Adipocyte (in vitro differentiated cells): Measurements from ENCODE around the gene ISLR.

ENCODE experiments used
- DNase-seq: peaks from one replicate; pipeline ENCODE4 v3.0.0-alpha.2; 2015; ENCODE audit warnings: low read depth
- H3K27me3 ChIP-seq: replicated peaks from 2 replicates; pipeline ENCODE4 v1.7.0; 2013; ENCODE audit warnings: mild to moderate bottlenecking, low read length, moderate library complexity; ENCODE audit not compliant: control insufficient read depth, insufficient read depth
- H3K36me3 ChIP-seq: 2 replicates; pipeline ENCODE4 v1.7.0; 2013; ENCODE audit warnings: low read length, mild to moderate bottlenecking, moderate library complexity; ENCODE audit not compliant: control insufficient read depth, insufficient read depth, severe bottlenecking
- H3K4me1 ChIP-seq: 2 replicates; pipeline ENCODE4 v1.7.0; 2013; ENCODE audit warnings: mild to moderate bottlenecking, low read length, moderate library complexity; ENCODE audit not compliant: control insufficient read depth, insufficient read depth
- H3K4me3 ChIP-seq: 2 replicates; pipeline ENCODE4 v1.7.0; 2013; ENCODE audit warnings: mild to moderate bottlenecking, low read length, moderate library complexity
- H3K9ac ChIP-seq: 2 replicates; pipeline ENCODE4 v1.7.0; 2013; ENCODE audit warnings: mild to moderate bottlenecking, low read length, moderate library complexity
- H3K9me3 ChIP-seq: 2 replicates; pipeline ENCODE4 v1.7.0; 2013; ENCODE audit warnings: mild to moderate bottlenecking, low read length, moderate library complexity; ENCODE audit not compliant: control insufficient read depth

The ISLR gene

GRCh38 chr15:74202452-74203401 is 29.2 kb downstream of the ISLR start, which contains the start of gene STRA6:
STRA6 (minus strand) TSS chr15:74202787; CDS start chr15:74202267, 520 bp downstream.
- Histone ChIP-seq H3K36me3 (no peaks in the 10 kb centered on the region), H3K9ac (no peak within 1 kb of the TSS), H3K4me1 (peaks cover 27% of the 10 kb centered on the region), H3K4me3 (no peak within 1 kb of the TSS), H3K9me3 (no peaks in the 10 kb centered on the region), H3K27me3 (peaks cover 4% of the 10 kb centered on the region)
- DNase-seq = peak; percentile 72

- Histone ChIP-seq H3K4me1 (peaks cover 27% of the 10 kb centered on the region), H3K9me3 (no peaks in the 10 kb centered on the region), H3K9ac (no peak overlapping the region), H3K27me3 (peaks cover 6% of the 10 kb centered on the region), H3K36me3 (no peaks in the 10 kb centered on the region), H3K4me3 (no peak overlapping the region)
- DNase-seq = peak; percentile 86
Observed at GRCh38 chr15:74203914-74204431, 30.5 kb downstream of the ISLR start.

GRCh38 chr15:74205582-74205947 is 32.1 kb downstream of the ISLR start:
- Histone ChIP-seq H3K27me3 (peaks cover 6% of the 10 kb centered on the region), H3K4me1 (peaks cover 30% of the 10 kb centered on the region), H3K9me3 (no peaks in the 10 kb centered on the region), H3K36me3 (no peaks in the 10 kb centered on the region), H3K4me3 (no peak overlapping the region), H3K9ac (no peak overlapping the region)
- no peak for DNase-seq

- H3K27me3 ChIP-seq = peaks cover 6% of the 10 kb centered on the region
- H3K9me3 ChIP-seq = no peaks in the 10 kb centered on the region
- no peak overlapping the region for H3K4me3 ChIP-seq
- no peaks in the 10 kb centered on the region for H3K36me3 ChIP-seq
- H3K9ac ChIP-seq = no peak overlapping the region
- H3K4me1 ChIP-seq = peaks cover 19% of the 10 kb centered on the region
- peak; percentile 74 for DNase-seq
Observed at GRCh38 chr15:74206801-74207281, 33.3 kb downstream of the ISLR start.

GRCh38 chr15:74207652-74208440 is 34.3 kb downstream of the ISLR start:
- Histone ChIP-seq H3K4me3 (no peak overlapping the region), H3K4me1 (peaks cover 19% of the 10 kb centered on the region), H3K9me3 (no peaks in the 10 kb centered on the region), H3K9ac (no peak overlapping the region), H3K36me3 (no peaks in the 10 kb centered on the region), H3K27me3 (peaks cover 6% of the 10 kb centered on the region)
- DNase-seq = no peak

- no peak overlapping the region for H3K9ac ChIP-seq
- H3K36me3 ChIP-seq = no peaks in the 10 kb centered on the region
- peaks cover 6% of the 10 kb centered on the region for H3K27me3 ChIP-seq
- H3K9me3 ChIP-seq = no peaks in the 10 kb centered on the region
- peaks cover 19% of the 10 kb centered on the region for H3K4me1 ChIP-seq
- no peak for DNase-seq
- no peak overlapping the region for H3K4me3 ChIP-seq
Observed at GRCh38 chr15:74208496-74208895, 35.0 kb downstream of the ISLR start.

- no peak overlapping the region for H3K4me3 ChIP-seq
- H3K9ac ChIP-seq = no peak overlapping the region
- peaks cover 6% of the 10 kb centered on the region for H3K27me3 ChIP-seq
- peaks cover 14% of the 10 kb centered on the region for H3K4me1 ChIP-seq
- no peaks in the 10 kb centered on the region for H3K36me3 ChIP-seq
- H3K9me3 ChIP-seq = no peaks in the 10 kb centered on the region
- DNase-seq = peak; percentile 48
Observed at GRCh38 chr15:74208901-74209559, 35.5 kb downstream of the ISLR start.

- Histone ChIP-seq H3K36me3 (no peaks in the 10 kb centered on the region), H3K27me3 (peaks cover 6% of the 10 kb centered on the region), H3K4me1 (peaks cover 16% of the 10 kb centered on the region), H3K9ac (no peak overlapping the region), H3K9me3 (no peaks in the 10 kb centered on the region), H3K4me3 (no peak overlapping the region)
- DNase-seq = no peak
Observed at GRCh38 chr15:74209560-74209958, 36.0 kb downstream of the ISLR start.

GRCh38 chr15:74209997-74210671 is 36.6 kb downstream of the ISLR start:
- H3K36me3 ChIP-seq = no peaks in the 10 kb centered on the region
- DNase-seq = peak; percentile 27
- H3K27me3 ChIP-seq = peaks cover 6% of the 10 kb centered on the region
- no peak overlapping the region for H3K4me3 ChIP-seq
- no peaks in the 10 kb centered on the region for H3K9me3 ChIP-seq
- no peak overlapping the region for H3K9ac ChIP-seq
- H3K4me1 ChIP-seq = peaks cover 22% of the 10 kb centered on the region

GRCh38 chr15:74210729-74211128 is 37.2 kb downstream of the ISLR start:
- Histone ChIP-seq H3K4me3 (no peak overlapping the region), H3K4me1 (peaks cover 26% of the 10 kb centered on the region), H3K27me3 (peaks cover 4% of the 10 kb centered on the region), H3K9ac (no peak overlapping the region), H3K36me3 (no peaks in the 10 kb centered on the region), H3K9me3 (no peaks in the 10 kb centered on the region)
- no peak for DNase-seq
